GM21367 (cell line): ENCODE results near the gene KPNA1.
"Not testable (repeated sequence)": the region's sequence is repeated elsewhere in the genome, so short reads cannot be mapped to it uniquely, and the experiment has no call there.

Source experiments
- ATAC-seq: cut with Tn5 transposase; IDR thresholded peaks from one replicate; pipeline ENCODE4 v1.9.1; 2021; ENCODE audit not compliant: unreplicated experiment

KPNA1 gene

GRCh38 chr3:122481390-122481789 lies 33.3 kb downstream of the KPNA1 start:
- no peak for ATAC-seq

GRCh38 chr3:122476532-122476931 lies 38.2 kb downstream of the KPNA1 start:
- ATAC-seq = no peak

- no peak for ATAC-seq
Observed at GRCh38 chr3:122475316-122475715, 39.4 kb downstream of the KPNA1 start.

- no peak for ATAC-seq
Observed at GRCh38 chr3:122469659-122470058, 45.1 kb downstream of the KPNA1 start.

DNA sequence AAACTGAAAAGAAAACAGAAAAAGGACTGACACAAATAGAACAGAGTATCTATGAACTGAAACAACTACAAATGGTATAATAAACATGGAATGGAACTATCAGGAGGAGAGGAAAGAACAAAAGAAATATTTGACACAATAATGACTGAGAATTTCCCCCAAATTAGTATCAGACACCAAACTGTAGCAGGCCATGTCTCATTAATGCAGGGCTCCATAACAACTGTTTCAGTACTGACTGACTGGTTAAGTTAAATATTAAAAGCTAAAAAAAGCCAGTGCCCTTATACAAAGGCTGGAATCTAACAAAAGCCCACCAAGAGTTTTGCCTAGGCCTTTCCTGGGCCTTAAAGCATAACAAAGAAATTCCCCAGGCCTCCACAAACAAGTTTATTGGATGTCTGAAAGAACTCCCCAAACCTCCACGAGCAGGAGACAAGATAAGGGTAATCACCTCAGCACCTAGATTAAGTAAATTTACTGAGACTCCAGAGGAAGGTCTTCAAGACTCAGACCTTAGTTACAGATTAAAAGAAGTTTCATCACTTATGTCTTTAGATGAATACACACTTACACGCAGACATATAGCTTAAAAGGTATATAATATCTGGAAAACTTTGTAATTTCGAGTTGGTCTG lies 45.7 kb downstream of the KPNA1 start:
- ATAC-seq = no peak

- ATAC-seq = no peak
Observed at GRCh38 chr3:122466701-122467240, 48.0 kb downstream of the KPNA1 start.

- no peak for ATAC-seq
Observed at GRCh38 chr3:122464659-122465058, 50.1 kb downstream of the KPNA1 start.

GRCh38 chr3:122462406-122462805 lies 52.3 kb downstream of the KPNA1 start:
- ATAC-seq = no peak

DNA sequence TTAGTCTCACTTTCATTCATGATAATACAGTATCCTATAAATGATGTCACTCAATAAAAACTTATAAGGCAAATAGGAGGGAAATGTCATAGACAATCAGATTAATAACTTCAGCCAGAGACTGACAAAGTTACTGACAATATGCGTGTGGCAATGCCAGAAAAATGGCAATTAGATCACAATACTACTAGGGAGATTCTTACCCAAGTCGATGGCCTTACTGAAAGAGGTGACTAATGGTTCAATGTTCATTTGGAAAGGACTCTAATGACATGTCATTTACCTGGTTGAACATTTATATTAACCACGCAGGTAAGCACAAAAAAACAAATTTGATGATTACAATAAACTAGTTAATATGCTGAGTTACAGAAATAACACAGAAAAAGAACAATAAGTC lies 52.9 kb downstream of the KPNA1 start:
- no peak for ATAC-seq

GRCh38 chr3:122458992-122459391 lies 55.7 kb downstream of the KPNA1 start:
- ATAC-seq = no peak

- no peak for ATAC-seq
Observed at GRCh38 chr3:122457706-122458105, 57.0 kb downstream of the KPNA1 start.

- no peak for ATAC-seq
Observed at GRCh38 chr3:122456074-122456473, 58.7 kb downstream of the KPNA1 start.

DNA sequence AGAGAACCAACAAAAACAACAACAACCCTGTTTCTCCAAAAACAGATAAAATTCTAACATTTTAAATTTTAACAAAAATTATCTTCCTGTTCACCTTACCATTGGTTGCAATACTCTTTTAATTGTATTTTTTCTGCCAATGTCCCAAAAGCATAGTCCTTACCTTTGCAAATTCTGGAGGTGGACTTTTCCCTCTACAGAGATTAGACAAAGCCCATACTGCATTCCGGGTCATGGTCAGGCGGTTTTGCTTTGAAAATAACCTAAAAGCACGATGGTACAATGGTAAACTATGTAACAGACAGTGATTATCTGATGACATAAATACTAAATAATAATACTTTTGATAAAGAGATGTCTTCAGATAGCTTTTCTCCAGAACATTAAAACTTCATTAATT lies 63.4 kb downstream of the KPNA1 start:
- ATAC-seq = no peak

GRCh38 chr3:122448218-122448617 lies 66.5 kb downstream of the KPNA1 start:
- not testable (repeated sequence) for ATAC-seq

DNA sequence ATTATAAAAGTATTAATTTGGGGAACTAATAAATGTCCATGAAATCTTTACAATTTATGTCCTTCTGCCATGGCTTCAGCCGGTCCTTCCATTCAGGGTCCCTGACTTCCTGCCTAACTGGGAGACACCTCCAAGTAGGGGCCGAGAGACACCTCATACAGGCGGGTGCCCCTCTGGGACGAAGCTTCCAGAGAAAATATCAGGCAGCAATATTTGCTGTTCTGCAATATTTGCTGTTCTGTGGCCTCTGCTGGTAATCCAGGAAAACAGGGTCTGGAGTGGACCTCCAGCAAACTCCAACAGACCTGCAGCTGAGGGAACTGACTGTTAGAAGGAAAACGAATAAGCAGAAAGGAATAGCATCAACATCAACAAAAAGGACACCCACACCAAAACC lies 70.2 kb downstream of the KPNA1 start:
- ATAC-seq = not testable (repeated sequence)

DNA sequence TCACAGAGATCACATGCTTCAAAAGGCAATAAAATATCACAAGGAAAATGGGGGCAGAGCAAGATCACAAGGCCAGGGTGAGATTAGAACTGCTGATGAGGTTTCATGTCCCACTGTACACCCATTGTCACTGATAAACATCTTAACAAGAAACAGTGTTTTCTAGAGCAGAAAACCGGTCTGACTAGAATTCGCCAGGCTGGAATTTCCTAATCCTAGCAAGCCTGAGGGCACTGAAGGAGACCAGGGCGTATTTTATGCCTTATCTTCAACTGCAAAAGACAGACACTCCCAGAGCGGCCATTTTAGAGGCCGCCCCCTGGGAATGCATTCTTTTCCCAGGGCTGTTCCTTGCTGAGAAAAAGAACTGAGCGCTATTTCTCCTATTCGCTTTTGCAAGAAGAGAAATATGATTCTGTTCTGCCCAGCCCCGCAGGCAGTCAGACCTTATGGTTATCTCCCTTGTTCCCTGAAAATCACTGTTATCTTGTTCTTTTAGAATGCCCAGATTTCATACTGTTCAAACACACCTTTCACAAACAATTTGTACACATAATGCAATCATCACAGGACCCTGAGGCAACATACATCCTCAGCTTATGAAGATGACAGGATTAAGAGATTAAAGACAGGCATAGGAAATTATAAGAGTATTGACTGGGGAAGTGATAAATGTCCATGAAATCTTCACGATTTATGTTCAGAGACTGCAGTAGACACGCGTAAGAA lies 70.8 kb downstream of the KPNA1 start:
- ATAC-seq = not testable (repeated sequence)

DNA sequence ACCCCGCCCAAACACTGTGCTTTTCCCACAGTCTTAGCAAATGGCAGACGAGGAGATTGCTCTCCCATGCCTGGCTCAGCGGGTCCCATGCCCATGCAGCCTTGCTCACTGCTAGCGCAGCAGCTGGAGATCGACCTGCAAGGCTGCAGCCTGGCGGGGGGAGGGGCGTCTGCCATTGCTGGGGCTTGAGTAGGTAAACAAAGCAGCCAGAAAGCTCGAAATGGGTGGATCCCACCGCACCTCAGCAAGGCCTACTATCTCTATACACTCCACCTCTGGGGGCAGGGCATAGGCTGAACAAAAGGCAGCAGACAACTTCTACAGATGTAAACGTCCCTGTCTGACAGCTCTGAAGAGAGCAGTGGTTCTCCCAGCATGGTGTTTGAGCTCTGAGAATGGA lies 71.6 kb downstream of the KPNA1 start:
- no peak for ATAC-seq

DNA sequence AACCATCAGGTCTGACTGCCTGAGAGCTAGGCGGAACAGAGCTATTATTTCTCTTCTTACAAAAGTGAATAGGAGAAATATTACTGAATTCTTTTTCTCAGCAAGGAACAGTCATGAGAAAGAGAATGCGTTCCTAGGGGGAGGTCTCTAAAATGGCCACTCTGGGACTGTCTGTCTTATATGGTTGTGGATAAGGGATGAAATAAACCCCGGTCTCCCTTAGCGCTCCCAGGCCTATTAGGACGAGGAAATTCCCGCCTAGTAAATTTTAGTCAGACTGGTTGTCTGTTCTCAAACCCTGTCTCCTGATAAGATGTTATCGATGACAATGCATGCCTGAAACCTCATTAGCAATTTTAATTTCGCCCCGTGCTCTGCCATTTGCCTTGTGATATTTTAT lies 78.8 kb downstream of the KPNA1 start:
- no peak for ATAC-seq

DNA sequence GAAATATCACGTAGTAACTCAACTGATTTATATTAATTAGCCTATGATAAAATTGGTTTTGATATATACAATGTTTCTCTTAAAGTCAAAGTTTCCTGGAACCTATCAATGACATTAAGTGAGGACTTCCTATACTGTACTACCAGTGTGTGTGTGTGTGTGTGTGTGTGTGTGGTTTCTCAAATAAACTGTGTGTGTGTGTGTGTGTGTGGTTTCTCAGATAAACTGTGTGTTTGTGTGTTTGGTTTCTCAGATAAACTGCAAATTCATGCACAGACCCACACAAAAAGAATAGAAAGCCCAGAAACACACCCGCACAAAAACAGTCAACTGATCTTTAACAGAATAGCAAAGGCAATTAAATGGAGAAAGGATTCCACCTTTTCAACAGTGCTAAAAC lies 84.4 kb downstream of the KPNA1 start:
- no peak for ATAC-seq

DNA sequence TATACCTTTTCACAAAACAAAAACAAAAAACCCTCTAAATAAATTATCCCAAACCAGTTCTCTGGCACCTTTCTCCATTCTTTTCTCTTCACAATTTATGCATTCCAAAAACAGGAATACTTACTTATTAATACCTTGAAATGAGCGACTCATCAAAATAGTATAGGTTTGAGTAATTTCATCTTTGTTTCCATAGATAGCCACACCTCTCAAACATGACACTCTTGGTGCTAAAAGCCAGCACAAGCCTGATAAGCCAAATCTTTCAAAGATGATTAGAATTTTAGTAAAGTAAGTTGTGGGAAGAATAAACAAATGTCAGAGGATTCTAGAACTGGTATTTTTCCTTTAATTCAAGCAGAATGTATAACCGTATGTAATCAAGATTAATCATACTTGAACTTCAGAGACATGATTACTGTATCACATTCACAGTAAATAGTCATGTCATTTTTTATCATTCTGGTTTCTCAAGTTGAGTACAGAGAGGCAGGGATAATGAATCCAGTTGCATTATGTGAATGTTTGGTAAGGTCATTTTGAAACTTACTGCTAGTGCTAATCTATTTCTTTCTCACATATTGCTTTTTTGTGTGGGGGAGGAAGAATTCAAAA lies 86.8 kb downstream of the KPNA1 start:
- no peak for ATAC-seq

- no peak for ATAC-seq
Observed at GRCh38 chr3:122421836-122422235, 92.9 kb downstream of the KPNA1 start.

DNA sequence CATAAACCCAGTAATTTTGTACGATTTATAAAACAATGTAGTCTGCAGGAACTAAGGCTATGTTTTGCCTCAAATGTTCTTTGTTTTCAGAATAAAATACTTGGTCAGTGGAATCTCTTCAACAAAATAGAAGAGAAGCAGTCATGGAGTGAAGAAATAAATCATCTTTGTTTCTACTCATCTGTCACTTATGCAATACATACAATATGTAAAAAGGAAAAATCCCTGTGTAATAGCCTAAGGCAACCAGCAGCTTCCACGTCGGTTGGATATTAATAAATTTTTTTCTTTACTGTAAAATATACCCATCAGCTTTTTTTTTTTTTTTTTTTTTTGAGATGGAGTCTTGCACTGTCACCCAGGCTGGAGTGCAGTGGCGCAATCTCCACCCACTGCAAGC lies 93.6 kb downstream of the KPNA1 start:
- ATAC-seq = no peak
